Stimulated activated CD4-positive, alpha-beta T cell treated with anti-CD3 and anti-CD28 coated beads, Interleukin-2, amount 100 ng/mL, for 24 hours (primary cell): ENCODE measurements around the gene DBR1.

Experiments used
- DNase-seq, 2 donors: peaks; one replicate each; pipeline ENCODE4 v3.0.0-alpha.2; 2020

The DBR1 gene

GRCh38 chr3:138174421-138175131 lies at the start of gene DBR1:
Gene DBR1, minus strand, starts transcription at chr3:138174921. Its CDS starts 126 bp downstream, at chr3:138174795.
- peak; percentile 70 to 77 for DNase-seq

GRCh38 chr3:138222942-138223287 lies 48.2 kb upstream of the DBR1 start:
- DNase-seq, result no peak

GRCh38 chr3:138222131-138222941 lies 47.6 kb upstream of the DBR1 start:
- no peak for DNase-seq

- DNase-seq, result no peak
Observed at GRCh38 chr3:138220788-138221187, 46.1 kb upstream of the DBR1 start.

GRCh38 chr3:138220242-138220641 lies 45.5 kb upstream of the DBR1 start:
- no peak for DNase-seq

GRCh38 chr3:138219255-138219654 lies 44.5 kb upstream of the DBR1 start:
- no peak for DNase-seq

- DNase-seq, result no peak
Observed at GRCh38 chr3:138213398-138214085, 38.8 kb upstream of the DBR1 start.

GRCh38 chr3:138210528-138210927 lies 35.8 kb upstream of the DBR1 start:
- no peak for DNase-seq

GRCh38 chr3:138206196-138206595 lies 31.5 kb upstream of the DBR1 start:
- no peak for DNase-seq

GRCh38 chr3:138205527-138205926 lies 30.8 kb upstream of the DBR1 start:
- DNase-seq, result no peak

- no peak for DNase-seq
Observed at GRCh38 chr3:138203938-138204337, 29.2 kb upstream of the DBR1 start.

- no peak for DNase-seq
Observed at GRCh38 chr3:138202945-138203701, 28.4 kb upstream of the DBR1 start.

- no peak for DNase-seq
Observed at GRCh38 chr3:138200424-138200823, 25.7 kb upstream of the DBR1 start.

GRCh38 chr3:138199851-138200250 lies 25.1 kb upstream of the DBR1 start:
- DNase-seq, result no peak

- no peak for DNase-seq
Observed at GRCh38 chr3:138197524-138197923, 22.8 kb upstream of the DBR1 start.

- no peak for DNase-seq
Observed at GRCh38 chr3:138197058-138197457, 22.3 kb upstream of the DBR1 start.

- no peak for DNase-seq
Observed at GRCh38 chr3:138196023-138196422, 21.3 kb upstream of the DBR1 start.

- DNase-seq, result no peak
Observed at GRCh38 chr3:138195481-138195880, 20.8 kb upstream of the DBR1 start.

- peak in 1 of 2 donors; percentile 47 for DNase-seq
Observed at GRCh38 chr3:138188013-138188730, 13.5 kb upstream of the DBR1 start.

GRCh38 chr3:138187296-138188012 lies 12.7 kb upstream of the DBR1 start, which contains the start of gene ARMC8:
Gene ARMC8, plus strand, starts transcription at chr3:138187301. Its CDS starts 254 bp downstream, at chr3:138187555.
- DNase-seq, result peak in 1 of 2 donors; percentile 42

- peak; percentile 89 to 90 for DNase-seq
Observed at GRCh38 chr3:138186803-138187295, 12.1 kb upstream of the DBR1 start.
